ENCODE data around the gene DTNB. TPM values are rescaled to one million over a fixed set of nuclear protein-coding genes. Genes with fewer than 3 reads are reported as not detected.

Gene DTNB
- polyA plus RNA-seq, 1 donor from 2014 or later = 22.5 TPM

DNA sequence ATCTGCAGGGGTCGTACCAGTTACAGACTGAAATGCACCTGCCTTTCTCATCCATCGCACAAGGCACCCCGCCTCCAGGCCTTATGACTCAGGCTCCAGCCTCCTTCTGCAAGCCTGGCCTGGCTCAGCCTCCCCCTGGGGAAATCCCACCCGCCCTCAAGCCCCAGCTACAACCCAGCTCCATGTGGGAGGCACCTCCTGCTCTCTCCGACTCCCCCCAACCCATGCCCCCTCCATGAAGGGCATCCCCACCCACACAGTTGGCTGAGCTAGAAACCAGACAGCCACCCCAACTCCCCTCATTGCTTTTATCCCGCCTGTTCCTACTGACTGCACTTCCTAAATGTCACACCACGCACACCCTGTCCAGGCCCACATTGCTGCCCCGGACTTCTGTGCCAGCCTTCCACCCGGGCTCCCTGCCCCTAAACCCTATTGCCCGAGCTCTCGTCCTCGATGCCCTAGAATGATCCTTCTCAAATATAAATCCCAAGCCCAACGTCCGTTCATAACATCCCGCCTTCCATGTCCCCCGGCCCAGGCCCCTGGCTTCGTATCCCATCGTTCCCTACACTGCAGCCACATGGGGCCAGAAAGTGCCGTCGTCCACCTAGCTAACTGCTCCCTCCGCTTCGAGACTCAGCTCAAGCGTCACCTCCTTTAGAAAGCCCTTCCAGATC, 341.6 kb downstream of the DTNB start:
- Histone ChIP-seq H3F3A (ENCODE audit: insufficient read depth, low read length, poor library complexity, severe bottlenecking) (no peaks in the 10 kb centered on the region), H3K9me3 (ENCODE audit: low read length) (no peaks in the 10 kb centered on the region), H3K27me3 (ENCODE audit: insufficient read depth, low read depth, low read length) (no peaks in the 10 kb centered on the region), H2AFZ (ENCODE audit: low read depth, low read length) (no peak overlapping the region), H3K79me2 (replicated peaks; ENCODE audit: insufficient read depth, low read length) (peaks cover 8% of the 10 kb centered on the region), H3K27ac (ENCODE audit: low read length) (no peak overlapping the region), H3K36me3 (ENCODE audit: insufficient read depth, low read length) (no peaks in the 10 kb centered on the region), H3K4me2 (ENCODE audit: low read length) (no peak overlapping the region), H3K9me2 (ENCODE audit: insufficient read depth, low read length) (no peaks in the 10 kb centered on the region), H3K9ac (ENCODE audit: low read length) (no peak overlapping the region), H3K4me3 (ENCODE audit: low read length) (no peak overlapping the region), H4K20me1 (ENCODE audit: insufficient read depth) (peaks cover 5% of the 10 kb centered on the region)
- TF ChIP-seq, protein P1, sequence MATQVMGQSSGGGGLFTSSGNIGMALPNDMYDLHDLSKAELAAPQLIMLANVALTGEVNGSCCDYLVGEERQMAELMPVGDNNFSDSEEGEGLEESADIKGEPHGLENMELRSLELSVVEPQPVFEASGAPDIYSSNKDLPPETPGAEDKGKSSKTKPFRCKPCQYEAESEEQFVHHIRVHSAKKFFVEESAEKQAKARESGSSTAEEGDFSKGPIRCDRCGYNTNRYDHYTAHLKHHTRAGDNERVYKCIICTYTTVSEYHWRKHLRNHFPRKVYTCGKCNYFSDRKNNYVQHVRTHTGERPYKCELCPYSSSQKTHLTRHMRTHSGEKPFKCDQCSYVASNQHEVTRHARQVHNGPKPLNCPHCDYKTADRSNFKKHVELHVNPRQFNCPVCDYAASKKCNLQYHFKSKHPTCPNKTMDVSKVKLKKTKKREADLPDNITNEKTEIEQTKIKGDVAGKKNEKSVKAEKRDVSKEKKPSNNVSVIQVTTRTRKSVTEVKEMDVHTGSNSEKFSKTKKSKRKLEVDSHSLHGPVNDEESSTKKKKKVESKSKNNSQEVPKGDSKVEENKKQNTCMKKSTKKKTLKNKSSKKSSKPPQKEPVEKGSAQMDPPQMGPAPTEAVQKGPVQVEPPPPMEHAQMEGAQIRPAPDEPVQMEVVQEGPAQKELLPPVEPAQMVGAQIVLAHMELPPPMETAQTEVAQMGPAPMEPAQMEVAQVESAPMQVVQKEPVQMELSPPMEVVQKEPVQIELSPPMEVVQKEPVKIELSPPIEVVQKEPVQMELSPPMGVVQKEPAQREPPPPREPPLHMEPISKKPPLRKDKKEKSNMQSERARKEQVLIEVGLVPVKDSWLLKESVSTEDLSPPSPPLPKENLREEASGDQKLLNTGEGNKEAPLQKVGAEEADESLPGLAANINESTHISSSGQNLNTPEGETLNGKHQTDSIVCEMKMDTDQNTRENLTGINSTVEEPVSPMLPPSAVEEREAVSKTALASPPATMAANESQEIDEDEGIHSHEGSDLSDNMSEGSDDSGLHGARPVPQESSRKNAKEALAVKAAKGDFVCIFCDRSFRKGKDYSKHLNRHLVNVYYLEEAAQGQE (IDR thresholded peaks at IDR 0.05; ENCODE audit: borderline replicate concordance) = no peak
- TF ChIP-seq RAD21 (conservative IDR thresholded peaks at IDR 0.05) = no peak
- no peak for TF ChIP-seq POLR2AphosphoS5 (IDR thresholded peaks at IDR 0.05)
- no peak for TF ChIP-seq MXI1 (conservative IDR thresholded peaks at IDR 0.05; ENCODE audit: poor library complexity, severe bottlenecking)
- TF ChIP-seq SMC3 (conservative IDR thresholded peaks at IDR 0.05; ENCODE audit: poor library complexity) = no peak
- no peak for TF ChIP-seq EZH2 (IDR thresholded peaks at IDR 0.05; ENCODE audit: borderline replicate concordance, insufficient read depth, low read length, poor library complexity, severe bottlenecking)

DNA sequence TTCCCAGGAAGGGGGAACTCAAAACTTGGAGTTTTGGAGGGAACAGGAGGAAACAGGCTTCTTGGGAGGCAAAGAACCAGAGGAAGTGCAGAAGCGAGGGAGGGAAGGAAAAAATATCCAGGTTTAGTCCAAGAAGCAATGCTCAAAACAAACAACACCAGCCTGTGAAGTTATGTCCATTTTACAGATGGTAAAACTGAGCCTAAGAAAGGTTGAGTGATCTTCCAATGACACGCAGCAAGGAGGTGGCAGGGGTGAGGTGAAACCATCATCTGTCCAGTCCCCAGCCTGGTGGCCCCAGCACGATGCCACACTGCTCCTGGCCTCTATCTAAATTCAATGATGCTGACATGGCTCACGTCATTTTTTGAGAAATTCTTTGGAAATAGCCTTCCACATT, 342.4 kb downstream of the DTNB start:
- H3K27ac ChIP-seq (ENCODE audit: low read length) = no peak overlapping the region
- no peak overlapping the region for H3K4me2 ChIP-seq (ENCODE audit: low read length)
- no peaks in the 10 kb centered on the region for H3K27me3 ChIP-seq (ENCODE audit: insufficient read depth, low read depth, low read length)
- H3F3A ChIP-seq (ENCODE audit: insufficient read depth, low read length, poor library complexity, severe bottlenecking) = no peaks in the 10 kb centered on the region
- no peaks in the 10 kb centered on the region for H3K36me3 ChIP-seq (ENCODE audit: insufficient read depth, low read length)
- H3K9ac ChIP-seq (ENCODE audit: low read length) = no peak overlapping the region
- no peak overlapping the region for H2AFZ ChIP-seq (ENCODE audit: low read depth, low read length)
- H3K79me2 ChIP-seq (replicated peaks; ENCODE audit: insufficient read depth, low read length) = peaks cover 8% of the 10 kb centered on the region
- H3K9me3 ChIP-seq (ENCODE audit: low read length) = peaks cover 3% of the 10 kb centered on the region
- H3K9me2 ChIP-seq (ENCODE audit: insufficient read depth, low read length) = no peaks in the 10 kb centered on the region
- no peak overlapping the region for H3K4me3 ChIP-seq (ENCODE audit: low read length)
- peaks cover 5% of the 10 kb centered on the region for H4K20me1 ChIP-seq (ENCODE audit: insufficient read depth)
- TF ChIP-seq EP300 (conservative IDR thresholded peaks at IDR 0.05; ENCODE audit: poor library complexity, severe bottlenecking) (no peak), EZH2 (IDR thresholded peaks at IDR 0.05; ENCODE audit: borderline replicate concordance, insufficient read depth, low read length, poor library complexity, severe bottlenecking) (no peak), RAD21 (conservative IDR thresholded peaks at IDR 0.05) (no peak), MXI1 (conservative IDR thresholded peaks at IDR 0.05; ENCODE audit: poor library complexity, severe bottlenecking) (no peak), SMC3 (conservative IDR thresholded peaks at IDR 0.05; ENCODE audit: poor library complexity) (no peak)

DNA sequence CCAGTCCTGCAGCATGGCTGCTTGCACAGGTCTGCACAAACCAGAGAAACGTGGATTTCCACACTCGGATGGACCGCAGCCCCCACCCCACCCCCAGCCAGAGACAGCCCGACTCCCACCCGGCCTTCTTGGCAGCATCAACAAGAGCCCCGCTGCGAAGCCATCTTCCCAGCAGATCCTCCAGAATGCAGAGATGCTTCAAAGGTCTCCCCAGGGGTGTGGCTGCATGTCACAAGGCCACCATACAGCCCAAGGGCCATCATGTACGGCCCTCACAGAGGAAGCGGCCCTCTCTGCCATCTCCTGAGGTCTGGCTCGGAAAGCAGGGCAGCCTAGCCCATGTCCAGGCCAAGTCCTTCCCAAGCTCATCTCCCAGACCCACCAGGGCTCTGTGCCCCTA, 343.1 kb downstream of the DTNB start:
- Histone ChIP-seq H2AFZ (ENCODE audit: low read depth, low read length) (no peak overlapping the region), H3K36me3 (ENCODE audit: insufficient read depth, low read length) (no peaks in the 10 kb centered on the region), H4K20me1 (ENCODE audit: insufficient read depth) (no peaks in the 10 kb centered on the region), H3K79me2 (replicated peaks; ENCODE audit: insufficient read depth, low read length) (peaks cover 8% of the 10 kb centered on the region), H3K9ac (ENCODE audit: low read length) (no peak overlapping the region), H3K9me3 (ENCODE audit: low read length) (peaks cover 3% of the 10 kb centered on the region), H3K27ac (ENCODE audit: low read length) (no peak overlapping the region), H3F3A (ENCODE audit: insufficient read depth, low read length, poor library complexity, severe bottlenecking) (no peaks in the 10 kb centered on the region), H3K4me3 (ENCODE audit: low read length) (no peak overlapping the region), H3K27me3 (ENCODE audit: insufficient read depth, low read depth, low read length) (no peaks in the 10 kb centered on the region), H3K4me2 (ENCODE audit: low read length) (no peak overlapping the region), H3K9me2 (ENCODE audit: insufficient read depth, low read length) (no peaks in the 10 kb centered on the region)
- TF ChIP-seq, protein P2, sequence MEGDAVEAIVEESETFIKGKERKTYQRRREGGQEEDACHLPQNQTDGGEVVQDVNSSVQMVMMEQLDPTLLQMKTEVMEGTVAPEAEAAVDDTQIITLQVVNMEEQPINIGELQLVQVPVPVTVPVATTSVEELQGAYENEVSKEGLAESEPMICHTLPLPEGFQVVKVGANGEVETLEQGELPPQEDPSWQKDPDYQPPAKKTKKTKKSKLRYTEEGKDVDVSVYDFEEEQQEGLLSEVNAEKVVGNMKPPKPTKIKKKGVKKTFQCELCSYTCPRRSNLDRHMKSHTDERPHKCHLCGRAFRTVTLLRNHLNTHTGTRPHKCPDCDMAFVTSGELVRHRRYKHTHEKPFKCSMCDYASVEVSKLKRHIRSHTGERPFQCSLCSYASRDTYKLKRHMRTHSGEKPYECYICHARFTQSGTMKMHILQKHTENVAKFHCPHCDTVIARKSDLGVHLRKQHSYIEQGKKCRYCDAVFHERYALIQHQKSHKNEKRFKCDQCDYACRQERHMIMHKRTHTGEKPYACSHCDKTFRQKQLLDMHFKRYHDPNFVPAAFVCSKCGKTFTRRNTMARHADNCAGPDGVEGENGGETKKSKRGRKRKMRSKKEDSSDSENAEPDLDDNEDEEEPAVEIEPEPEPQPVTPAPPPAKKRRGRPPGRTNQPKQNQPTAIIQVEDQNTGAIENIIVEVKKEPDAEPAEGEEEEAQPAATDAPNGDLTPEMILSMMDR (IDR thresholded peaks at IDR 0.05; ENCODE audit: poor library complexity, severe bottlenecking) = no peak
- TF ChIP-seq, protein P1 (IDR thresholded peaks at IDR 0.05; ENCODE audit: borderline replicate concordance) = no peak
- TF ChIP-seq POLR2AphosphoS5 (IDR thresholded peaks at IDR 0.05) (no peak), EZH2 (IDR thresholded peaks at IDR 0.05; ENCODE audit: borderline replicate concordance, insufficient read depth, low read length, poor library complexity, severe bottlenecking) (no peak), TAF1 (IDR thresholded peaks at IDR 0.05; ENCODE audit: low read depth) (no peak), SMC3 (conservative IDR thresholded peaks at IDR 0.05; ENCODE audit: poor library complexity) (no peak), MXI1 (conservative IDR thresholded peaks at IDR 0.05; ENCODE audit: poor library complexity, severe bottlenecking) (no peak), EP300 (conservative IDR thresholded peaks at IDR 0.05; ENCODE audit: poor library complexity, severe bottlenecking) (no peak), RAD21 (conservative IDR thresholded peaks at IDR 0.05) (no peak)
